ENCODE measurements around the gene AIPL1. TPM values are rescaled to one million over a fixed set of nuclear protein-coding genes. Genes with fewer than 3 reads are reported as not detected.

AIPL1 gene
- polyA plus RNA-seq, 4 donors: 0.10 TPM; not detected in 3

DNA sequence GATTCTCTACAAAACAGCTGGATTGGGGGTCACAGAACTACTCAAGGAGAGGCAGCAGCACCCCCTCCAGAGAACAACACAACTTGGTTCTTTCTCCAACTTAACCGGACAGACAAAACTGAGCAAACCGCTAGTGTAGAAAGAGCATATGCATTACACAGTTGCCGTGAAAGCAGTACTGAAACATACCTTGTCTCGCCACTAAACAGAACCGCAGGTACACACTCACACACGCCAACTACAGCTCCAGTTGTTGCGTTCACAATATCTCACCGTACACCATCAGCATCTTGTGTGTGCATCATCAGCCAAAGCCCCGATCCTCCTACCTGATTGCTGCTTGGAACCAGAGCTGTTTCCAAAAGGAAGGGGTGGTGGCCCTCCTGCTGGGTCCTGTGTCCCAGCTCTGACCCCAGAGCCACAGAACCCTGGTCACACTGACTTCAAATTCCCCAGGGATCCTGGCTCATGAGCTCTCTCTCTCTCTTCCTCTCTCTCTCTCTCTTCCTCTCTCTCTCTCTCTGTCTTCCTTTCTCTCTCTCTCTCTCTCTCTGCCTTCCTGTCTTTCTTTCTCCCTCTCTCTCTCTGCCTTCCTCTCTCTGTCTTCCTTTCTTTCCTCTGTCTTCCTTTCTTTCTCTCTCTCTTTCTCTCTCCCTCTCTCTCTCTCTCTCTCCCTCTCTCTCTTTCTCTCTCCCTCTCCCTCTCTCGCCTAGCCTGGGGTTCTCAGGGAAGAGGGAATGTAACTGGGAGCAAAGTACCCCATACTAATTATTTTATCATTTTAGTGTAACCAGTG lies 17.7 kb upstream of the AIPL1 start:
- DNase-seq (ENCODE audit: low read depth in 4 of 4, low spot score in 3 of 4): no peak

DNA sequence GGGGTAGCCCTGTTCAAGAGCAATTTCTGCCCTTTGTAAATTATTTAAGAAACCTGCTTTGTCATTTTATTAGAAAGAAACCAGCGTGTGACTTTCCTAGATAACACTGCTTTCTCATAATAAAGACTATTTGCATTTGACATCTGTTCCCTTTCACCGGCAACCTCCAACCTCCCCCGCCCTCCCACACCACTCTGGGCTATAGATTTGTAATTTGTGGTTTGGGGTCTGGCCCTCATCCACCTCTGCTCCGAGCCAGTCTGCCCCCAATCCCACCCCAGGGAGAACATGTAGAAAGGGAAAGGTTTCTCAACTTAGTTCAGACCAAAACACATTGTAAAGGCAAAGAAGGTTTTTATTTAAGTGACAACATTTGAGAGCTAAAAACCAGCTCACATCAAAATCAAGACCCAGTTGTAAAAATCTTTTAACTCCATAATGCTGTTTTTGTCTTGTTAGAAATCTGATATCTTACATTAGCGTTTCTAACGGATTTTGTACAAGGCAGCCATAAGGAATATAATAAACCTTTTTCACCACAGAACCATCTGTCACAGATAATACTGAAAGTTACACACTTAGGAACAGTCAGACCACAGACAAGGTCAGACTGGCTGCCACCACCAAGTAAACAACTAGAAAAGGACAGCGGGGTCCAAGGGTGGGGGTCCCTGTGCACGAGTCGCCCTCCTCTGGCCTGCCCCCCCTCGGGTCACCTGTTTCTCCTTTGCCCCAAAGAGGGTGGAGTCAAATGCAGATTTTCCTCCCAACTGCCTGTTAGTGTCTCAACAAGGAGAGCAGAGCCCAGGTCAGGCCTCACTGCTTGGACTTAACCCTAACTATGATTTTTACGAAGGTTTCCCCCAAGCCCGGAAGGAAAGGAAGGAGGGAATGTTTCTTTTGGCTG lies 16.3 kb upstream of the AIPL1 start:
- no peak for DNase-seq (ENCODE audit: low read depth in 4 of 4, low spot score in 3 of 4)

DNA sequence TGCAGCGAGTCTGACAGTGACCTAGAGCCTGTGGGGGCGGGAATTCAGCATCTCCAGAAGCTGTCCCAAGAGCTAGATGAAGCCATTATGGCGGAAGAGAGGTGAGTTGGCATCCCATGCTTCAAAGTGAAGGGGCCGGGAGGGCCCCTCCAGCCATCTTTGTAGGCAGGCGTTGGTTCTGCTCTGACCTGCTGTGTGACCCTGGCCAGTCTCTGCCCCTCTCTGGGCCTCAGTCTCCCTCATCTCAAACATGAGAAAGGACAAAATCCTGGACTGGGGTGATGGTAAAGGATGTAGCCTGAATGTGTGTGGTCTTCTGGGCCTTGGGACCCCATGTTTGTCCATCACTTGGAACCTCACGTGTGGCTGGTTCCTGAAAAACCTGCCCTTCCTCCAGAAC lies 14.4 kb upstream of the AIPL1 start:
- no peak for DNase-seq (ENCODE audit: low read depth in 4 of 4, low spot score in 3 of 4)

DNA sequence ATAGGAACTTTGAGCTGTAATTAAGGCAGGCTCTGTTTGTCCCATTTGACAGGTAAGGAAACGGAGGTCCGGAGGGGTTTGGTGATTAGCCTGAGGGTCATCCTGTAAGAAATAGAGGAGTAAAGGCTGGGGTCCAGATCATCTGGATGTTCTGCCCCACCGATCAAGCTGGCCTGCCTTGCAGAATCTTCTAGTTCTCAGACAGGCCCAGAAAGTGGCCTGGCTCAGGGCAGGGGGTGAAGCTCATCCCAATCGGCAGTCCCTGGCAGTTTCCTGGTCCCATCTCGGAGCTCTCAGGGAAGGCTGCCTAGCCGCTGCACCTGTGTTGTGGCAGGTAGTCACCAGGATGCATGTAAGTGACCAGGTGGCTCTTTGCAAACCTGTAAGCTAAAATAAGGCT lies 13.6 kb upstream of the AIPL1 start:
- DNase-seq (ENCODE audit: low read depth in 4 of 4, low spot score in 3 of 4): no peak

DNA sequence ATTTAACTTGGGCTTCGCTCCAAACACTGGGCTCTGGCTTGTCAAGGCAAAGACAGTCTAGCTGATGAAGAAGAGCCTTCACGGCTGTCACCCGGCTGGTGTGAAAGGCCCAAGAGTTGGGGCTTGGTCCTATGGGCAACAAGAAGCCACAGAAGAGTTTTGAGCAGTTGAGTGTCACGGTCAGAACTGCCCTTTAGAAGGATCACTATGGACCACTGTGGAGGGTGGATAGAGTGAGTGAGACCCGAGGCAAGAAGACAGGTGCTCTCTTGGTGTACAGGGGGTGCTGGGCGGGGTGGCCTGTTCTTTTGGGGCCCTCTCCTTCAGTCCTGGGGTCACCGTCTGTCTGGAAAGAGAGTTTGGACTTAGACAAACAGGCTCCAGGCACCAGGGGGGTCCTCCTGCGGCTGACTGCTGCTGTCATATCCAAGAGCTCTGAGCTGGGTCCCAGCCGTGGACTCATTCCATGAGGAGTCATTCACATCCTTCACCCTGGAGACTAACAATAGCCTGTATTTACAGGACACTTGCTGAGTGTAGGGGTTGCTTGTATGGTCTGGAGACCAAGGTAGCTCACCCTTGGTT lies 11.7 kb upstream of the AIPL1 start:
- no peak for DNase-seq (ENCODE audit: low read depth in 4 of 4, low spot score in 3 of 4)

DNA sequence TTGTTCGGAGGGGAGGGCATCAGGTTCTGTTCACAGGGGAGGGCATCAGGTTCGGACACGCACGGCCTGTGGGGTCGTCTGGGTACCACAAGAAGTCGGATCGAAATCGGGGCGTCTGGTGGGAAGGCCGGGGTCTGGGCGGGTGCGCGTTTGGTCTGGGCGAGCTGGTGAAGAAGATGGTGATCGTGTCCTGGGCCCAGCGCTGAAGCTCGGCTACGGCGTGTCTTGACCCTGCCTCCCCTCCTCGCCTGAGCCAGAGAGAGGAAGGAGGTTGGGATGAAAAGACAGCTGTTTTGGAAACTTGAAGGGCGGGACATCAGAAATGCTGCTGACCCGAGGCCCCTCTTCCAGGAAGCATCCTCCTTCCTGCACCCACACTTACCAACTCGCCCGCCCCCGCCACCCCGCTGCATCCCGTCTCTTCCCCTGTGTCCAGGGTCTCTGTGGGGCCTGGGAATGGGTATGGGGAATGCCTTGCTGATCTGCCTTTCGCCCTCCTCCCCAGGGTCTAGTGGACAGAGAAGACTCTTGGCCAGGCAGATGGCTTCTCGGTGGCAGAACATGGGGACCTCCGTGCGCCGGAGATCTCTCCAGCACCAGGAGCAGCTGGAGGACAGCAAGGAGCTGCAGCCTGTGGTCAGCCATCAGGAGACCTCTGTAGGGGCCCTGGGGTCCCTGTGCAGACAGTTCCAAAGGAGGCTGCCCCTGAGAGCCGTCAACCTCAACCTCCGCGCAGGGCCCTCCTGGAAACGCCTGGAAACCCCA lies 9.8 kb upstream of the AIPL1 start:
- no peak for DNase-seq (ENCODE audit: low read depth in 4 of 4, low spot score in 3 of 4)

DNA sequence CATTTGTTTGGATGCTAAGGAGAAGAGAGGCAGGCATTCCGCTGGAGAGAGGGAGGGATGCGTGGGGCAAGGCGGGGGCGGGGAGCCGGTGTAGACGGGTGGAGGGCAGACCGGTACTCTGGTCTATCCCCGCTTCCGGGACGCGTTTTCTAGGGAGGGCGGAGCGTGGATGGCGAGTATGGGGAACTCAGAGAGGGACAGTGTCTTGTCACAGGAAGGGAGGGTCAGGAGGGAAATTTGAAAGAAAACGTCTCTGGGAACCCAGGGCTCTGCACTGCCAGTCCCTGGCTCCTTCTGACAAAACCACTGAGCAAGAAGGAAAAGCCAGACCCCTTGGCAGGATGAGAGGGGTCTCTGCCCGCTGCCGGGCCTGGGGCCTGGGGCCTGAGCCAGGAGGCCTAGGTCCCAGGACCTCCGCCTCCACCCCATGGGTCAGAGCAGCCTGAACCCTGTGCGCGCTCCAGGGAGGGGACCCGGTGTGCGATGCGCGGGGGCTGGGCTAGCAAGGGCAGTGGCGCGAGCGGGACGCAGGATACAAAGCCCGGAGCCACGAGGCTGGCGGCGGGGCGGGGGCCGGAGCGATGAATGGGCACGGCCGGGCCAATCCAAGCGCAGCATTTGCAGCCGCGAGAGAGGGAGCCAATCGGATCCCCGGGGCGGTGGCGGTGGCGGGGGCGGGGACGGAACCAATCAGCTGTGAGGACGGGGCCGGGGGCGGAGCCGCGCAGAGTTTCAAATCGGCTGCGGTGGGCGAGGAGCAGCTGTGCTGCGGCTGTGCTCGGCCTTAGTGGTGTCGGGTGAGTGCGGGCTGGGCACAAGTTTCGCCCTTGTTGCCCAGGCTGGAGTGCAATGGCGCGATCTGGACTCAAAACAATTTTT lies 9.0 kb upstream of the AIPL1 start, which contains the start of gene PIMREG:
TSS of gene PIMREG (plus strand) at position 764 of the 879 bp plus-strand sequence. CDS start 656 bp downstream, outside the sequence.
- DNase-seq (ENCODE audit: low read depth in 4 of 4, low spot score in 3 of 4): peak; percentile 83 to 93 (median 89)

DNA sequence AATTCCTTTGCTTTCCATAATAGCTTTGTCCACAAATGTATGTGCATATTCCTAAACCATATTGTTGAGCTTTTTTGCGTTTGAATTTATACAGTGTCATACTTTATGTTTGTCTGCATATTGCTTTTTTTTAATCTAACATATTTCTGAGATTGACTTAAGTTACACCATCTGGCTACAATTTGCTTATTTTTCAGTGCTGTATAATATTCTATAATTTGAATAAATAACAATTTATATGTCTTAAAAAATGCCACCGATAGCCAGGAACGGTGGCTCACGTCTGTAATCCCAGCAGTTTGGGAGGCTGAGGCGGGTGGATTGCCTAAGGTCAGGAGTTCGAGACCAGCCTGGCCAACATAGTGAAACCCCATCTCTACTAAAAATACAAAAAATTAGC lies 7.9 kb upstream of the AIPL1 start:
- no peak for DNase-seq (ENCODE audit: low read depth in 4 of 4, low spot score in 3 of 4)

DNA sequence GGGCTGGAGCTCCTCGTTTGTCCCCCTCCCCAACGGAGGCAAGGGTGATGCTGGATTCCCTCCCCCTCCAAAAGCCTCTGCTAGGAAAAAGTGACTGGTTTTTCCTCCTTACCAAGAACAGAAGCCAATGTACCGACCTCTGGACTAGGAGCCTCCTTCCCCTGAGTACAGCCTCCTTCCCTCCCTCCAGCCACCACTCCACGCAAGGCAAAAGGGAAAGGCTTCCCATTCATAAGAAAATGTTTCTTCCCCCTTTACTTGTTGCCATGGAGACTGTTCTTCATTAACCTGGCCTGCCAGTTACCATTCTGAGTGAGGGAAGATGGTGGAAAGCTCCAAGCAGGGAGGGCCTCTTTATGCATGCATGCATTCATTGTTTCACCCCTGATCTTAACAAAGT lies 5.0 kb upstream of the AIPL1 start:
- peak in 1 of 4 donors; percentile 30 for DNase-seq (ENCODE audit: low read depth in 4 of 4, low spot score in 3 of 4)

DNA sequence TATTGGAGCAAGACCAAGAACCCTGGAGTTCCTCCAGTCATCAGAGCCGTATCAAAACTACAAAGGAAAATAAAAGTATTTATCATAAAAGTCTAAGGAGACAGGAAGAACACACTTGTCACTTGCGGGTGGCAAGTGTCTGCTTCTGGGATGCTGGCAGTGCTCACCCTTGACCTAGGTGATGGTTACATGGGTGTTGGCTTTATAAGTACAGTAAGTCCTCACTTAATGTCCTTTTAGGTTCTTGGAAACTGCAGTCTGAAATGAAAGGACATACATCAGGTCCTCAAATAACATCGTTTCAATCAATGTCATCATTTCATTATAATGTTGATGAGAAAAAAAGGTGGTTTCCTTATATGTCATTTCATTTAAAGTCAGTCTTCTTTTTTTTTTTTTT lies 3.0 kb upstream of the AIPL1 start:
- no peak for DNase-seq (ENCODE audit: low read depth in 4 of 4, low spot score in 3 of 4)

DNA sequence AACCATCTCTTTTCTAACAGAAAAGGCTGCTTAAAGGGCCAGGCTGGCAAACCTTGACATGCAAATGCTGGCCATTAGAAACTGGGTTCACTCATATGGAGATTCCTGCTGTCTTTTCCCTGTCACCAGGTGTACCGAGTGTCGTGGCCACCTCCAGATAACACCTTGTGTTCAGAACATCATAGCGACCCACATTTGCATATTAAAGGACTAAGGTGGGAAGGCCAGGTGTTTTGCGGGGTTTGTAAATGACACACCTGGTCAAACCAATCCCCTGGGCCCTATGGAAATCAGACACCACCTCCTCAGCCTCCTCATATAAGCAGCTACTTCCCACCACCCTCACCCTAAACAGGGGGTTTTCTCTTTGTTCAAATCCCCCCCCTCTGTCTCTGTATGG lies 2.5 kb upstream of the AIPL1 start:
- no peak for DNase-seq (ENCODE audit: low read depth in 4 of 4, low spot score in 3 of 4)

DNA sequence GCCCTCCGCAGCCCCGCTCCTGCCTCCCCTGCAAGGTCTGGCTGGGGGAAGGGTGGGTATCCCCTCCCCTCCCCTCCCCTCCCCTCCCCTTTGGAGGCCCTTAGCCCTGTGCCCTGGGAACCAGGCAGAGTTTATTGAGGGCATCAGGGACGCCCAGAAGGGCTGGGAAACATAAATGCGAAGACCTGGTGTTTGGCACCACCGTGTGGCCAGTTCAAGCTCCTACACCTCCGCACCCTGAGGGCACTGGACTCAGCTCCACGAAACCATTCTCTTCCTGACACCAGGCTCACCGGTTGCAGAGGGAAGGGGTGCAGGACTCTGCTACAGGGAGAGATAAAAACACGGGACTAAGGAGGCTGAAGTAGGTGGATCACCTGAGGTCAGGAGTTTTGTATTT lies 1.0 kb upstream of the AIPL1 start:
- no peak for DNase-seq (ENCODE audit: low read depth in 4 of 4, low spot score in 3 of 4)

DNA sequence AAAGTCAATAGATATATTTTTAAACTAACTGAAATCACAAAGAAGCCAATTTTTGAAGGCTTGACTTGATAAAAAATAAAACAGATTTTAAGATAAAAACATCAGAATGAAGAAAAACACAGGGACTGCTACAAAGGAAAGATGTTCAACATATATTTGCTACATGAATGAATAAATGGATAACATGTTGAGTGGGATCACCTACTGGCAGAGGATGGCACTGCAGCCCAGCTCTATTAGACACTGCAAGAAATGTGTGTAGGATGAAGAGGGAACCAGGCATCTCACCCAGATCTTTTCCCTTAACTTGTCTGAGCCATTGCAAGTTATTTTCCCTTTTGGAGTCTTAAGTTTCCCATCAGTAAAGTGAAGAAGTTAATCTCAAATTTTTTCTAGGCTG lies 4.2 kb downstream of the AIPL1 start:
- DNase-seq (ENCODE audit: low read depth in 4 of 4, low spot score in 3 of 4): no peak

DNA sequence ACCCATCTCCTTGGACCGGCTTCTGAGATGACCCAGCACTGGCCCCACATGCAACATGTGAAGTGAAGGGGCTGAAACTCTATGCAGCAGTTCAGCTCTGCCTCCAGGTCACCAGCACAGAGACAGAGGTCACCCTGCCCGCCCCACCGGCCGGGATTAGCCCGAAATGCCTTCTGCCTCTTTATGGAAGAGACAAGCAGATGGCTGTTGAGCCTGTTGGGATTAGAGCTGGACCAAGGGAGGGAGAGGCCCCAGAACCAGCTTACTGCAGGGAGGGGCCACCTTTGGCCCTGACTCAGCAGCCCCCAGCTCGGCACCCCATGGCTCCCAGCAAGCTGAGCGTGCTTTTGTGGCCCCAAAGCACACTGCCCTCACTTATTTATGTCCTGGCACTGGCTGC lies 5.7 kb downstream of the AIPL1 start:
- no peak for DNase-seq (ENCODE audit: low read depth in 4 of 4, low spot score in 3 of 4)

DNA sequence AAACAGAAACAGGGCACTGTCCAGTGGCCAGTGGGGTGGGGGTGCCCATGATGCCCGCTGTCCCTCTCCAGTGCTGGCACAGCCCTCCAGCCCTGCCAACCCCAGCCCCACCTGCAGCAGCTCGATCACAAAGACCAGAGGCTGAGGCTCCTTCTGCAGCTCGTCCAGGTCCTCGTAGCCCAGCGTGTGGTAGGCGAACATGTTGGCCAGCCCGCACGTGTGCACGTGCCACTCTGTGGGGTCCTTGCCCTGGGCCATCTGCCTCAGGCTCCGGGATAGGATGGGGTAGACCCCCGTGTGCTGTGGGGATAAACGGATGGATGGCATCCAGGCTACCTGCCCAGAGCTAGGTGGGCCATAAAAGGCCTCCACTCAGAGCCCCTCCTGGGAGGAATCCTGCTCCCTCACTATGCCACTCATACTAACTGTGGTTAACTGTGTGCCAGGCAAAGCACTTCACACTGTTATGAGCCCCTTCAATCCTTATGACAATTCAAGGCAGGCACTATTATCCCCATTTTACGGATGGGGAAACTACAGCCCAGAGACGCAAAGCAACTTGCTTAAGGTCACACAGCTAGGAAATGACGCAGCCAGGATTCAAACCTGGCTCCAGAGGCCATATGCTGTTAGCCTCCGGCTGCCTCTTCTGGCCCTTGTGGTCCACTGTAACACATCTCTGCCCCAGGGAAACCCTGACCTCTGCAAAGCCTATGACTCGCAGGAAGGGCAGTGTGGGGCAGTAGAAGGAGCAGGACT lies 6.5 kb downstream of the AIPL1 start:
- DNase-seq (ENCODE audit: low read depth in 4 of 4, low spot score in 3 of 4): no peak

DNA sequence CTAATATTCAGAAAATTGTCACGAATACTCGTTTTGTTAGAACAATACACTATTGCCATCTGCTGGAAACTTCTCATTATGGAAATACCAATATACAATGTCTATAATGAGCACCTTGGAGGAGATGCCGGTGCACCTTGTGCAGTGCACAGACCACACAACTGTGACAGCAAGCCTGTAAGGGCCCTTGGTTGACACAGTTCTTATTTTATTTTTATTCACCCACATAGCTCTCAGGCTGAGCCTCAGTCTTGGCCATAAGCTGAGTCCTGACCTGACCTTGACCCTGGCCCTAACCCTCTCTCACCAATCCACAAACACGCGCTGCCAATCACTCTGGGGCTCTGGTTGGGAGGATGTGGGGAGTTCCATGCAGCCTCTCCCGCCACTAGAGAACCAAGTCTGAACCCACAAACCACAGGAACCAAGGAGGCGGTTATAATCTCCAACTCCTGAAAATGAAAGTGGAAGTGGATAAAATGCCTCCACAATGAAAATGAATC lies 7.6 kb downstream of the AIPL1 start:
- DNase-seq (ENCODE audit: low read depth in 4 of 4, low spot score in 3 of 4): no peak

DNA sequence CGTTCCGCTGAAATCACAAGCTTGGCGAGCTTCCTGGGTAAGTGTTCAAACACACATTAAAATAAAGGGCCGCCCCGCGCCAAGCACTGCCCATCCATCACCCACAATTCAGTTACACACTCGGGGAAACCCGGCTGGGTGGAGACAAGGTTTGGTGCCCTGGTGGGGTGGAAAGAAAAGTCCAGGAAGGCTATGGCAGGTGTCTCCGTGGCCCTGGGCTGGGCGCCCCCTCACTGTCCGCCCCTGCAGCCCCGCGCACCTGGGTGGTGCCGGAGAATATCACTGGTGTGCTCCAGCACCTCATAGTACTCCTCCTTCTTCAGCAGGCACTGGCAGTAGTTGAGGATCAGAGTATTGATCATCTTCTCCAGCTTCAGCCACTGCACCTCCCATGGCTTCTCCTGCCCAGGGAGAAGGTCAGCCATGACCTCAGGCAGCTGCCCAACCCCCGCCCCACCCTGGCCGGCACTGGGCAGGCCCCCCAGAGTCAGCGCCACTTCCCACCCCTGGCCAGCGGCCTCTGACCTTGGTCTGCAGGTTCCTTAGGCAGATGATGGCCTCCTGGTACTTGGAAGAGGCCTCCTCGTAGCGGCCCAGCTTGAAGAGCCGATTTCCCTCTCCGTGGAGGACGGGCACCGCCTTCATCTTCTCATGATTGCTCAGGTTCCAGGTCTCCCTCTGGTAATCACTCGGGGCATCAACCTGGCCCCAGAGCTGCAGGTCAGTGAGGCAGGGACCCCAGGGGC lies 8.4 kb downstream of the AIPL1 start:
- no peak for DNase-seq (ENCODE audit: low read depth in 4 of 4, low spot score in 3 of 4)

DNA sequence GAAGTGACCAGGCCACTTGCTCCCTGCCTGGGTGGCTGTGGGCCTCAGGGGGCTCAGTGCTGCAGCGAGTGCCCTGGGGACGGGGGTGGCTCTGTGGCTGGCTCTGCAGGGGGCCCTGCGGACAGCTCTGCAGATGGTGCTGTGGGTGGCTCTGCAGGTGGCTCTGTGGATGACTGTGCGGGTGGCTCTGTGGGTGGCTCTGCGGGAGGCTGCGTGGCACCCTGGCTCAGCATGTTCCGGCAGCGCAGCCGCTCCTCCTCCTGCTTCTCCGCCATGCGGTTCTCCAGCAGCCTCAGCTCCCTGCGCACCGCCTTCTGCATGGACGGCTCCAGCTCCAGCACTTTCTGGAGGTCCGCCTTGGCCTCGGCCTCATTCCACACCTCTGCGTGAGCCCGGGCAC lies 9.5 kb downstream of the AIPL1 start:
- DNase-seq (ENCODE audit: low read depth in 4 of 4, low spot score in 3 of 4): no peak

Measured in right renal pelvis (tissue), 4 donors.